ENCODE data around the gene IL12RB1. TPM values are rescaled to one million over a fixed set of nuclear protein-coding genes. Genes with fewer than 3 reads are reported as not detected.

IL12RB1 gene
- 1.3 TPM for total RNA-seq

DNA sequence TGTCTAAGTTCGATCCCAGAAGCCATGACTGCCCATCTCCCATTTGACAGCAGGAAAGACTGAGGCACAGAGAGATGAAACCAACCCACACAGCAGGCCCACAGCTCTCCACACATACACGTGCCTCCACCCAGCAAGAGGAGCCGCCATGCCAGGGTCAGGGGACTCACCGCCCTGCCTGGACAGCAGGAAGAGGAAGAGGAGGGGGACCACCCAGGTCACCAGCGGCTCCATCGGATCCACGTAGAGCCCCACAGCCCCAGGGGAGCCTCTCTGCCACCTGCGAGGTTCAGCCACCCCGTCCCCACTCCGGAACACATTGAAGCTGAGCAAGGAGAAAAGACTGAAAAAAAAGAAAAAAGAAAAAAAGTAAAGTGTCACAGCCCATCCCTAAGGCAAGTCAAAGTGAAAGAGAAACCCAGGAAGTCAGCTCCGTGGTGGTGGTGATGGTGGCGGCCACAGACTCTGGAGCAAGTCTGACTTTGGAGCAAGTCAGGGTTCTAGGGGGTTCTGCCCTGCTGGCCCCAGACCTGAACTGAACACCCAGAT is at the start of gene IL12RB1:
Gene IL12RB1 (minus strand): TSS at position 345 of the 549 bp plus-strand sequence. CDS start 111 bp downstream, at position 234.

DNA sequence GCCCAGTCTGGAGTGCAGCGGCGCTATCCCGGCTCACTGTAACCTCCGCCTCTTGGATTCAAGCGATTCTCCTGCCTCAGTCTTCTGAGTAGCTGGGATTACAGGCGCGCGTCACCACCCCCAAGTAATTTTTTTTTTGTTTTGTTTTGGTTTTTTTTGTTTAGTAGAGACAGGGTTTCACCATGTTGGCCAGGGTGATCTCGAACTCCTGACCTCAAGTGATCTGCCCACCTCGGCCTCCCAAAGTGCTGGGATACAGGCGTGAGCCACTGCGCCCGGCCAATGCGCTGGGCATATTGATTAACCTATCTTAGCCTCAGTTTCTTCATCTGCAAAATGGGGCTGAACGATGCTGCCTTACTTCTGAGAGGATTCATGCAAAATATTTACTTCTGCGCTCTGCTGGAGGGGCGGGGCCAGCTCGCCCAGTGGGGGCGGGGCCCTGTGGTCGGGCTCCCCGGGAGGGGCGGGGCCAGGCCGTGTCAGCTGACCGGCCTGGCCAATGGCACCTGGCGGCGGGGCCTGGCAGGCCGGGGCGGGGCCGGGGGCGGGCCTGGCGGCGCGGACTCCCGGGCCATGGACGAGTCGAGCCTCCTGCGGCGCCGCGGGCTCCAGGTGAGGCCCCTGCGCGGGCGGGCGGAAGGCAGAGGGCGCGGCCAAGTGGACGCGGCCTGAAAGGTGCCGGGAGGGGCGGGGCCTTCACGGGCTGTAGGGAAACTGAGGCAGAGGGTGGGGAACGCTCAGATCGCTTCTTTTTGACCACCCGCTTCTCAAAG is 10.7 kb upstream of the IL12RB1 start, which contains the start of gene MAST3:
Gene MAST3 (plus strand): TSS at position 562 of the 776 bp plus-strand sequence. CDS start 15 bp downstream, at position 577.

Other genes with a start within 250 kb of the IL12RB1 start
- gene JAK3, start 239.0 kb downstream of the IL12RB1 start, total RNA-seq: 11.7 TPM
- gene RPL18A, start 227.0 kb downstream of the IL12RB1 start, total RNA-seq: 1,207 TPM
- not detected for gene SLC5A5, start 215.0 kb downstream of the IL12RB1 start, total RNA-seq
- 26.9 TPM for gene CCDC124, start 153.9 kb downstream of the IL12RB1 start, total RNA-seq
- gene KCNN1, start 119.8 kb downstream of the IL12RB1 start, total RNA-seq: 5.7 TPM
- gene ARRDC2, start 78.8 kb downstream of the IL12RB1 start, total RNA-seq: 16.6 TPM
- 10.4 TPM for gene MAST3, start 10.8 kb upstream of the IL12RB1 start, total RNA-seq
- gene PIK3R2, start 66.2 kb upstream of the IL12RB1 start, total RNA-seq: 14.0 TPM
- gene IFI30, start 86.9 kb upstream of the IL12RB1 start, total RNA-seq: 57.0 TPM
- 8.1 TPM for gene MPV17L2, start 106.3 kb upstream of the IL12RB1 start, total RNA-seq
- gene RAB3A, start 117.1 kb upstream of the IL12RB1 start, total RNA-seq: 8.8 TPM
- 5.3 TPM for gene PDE4C, start 139.5 kb upstream of the IL12RB1 start, total RNA-seq
- 3.3 TPM for gene IQCN, start 187.5 kb upstream of the IL12RB1 start, total RNA-seq
- 367 TPM for gene JUND, start 194.7 kb upstream of the IL12RB1 start, total RNA-seq
- 148 TPM for gene LSM4, start 236.1 kb upstream of the IL12RB1 start, total RNA-seq